H1 (cell line): ENCODE results near the gene EBF3. TPM values are rescaled to one million over a fixed set of nuclear protein-coding genes. Genes with fewer than 3 reads are reported as not detected.

Source experiments
- CHD1 ChIP-seq: IDR thresholded peaks from 2 replicates; pipeline ENCODE4 v1.6.1; 2012; ENCODE audit warnings: low read depth, low read length, improper control_type of control experiment
- EZH2 ChIP-seq: fragments of 200-600 bp; sonication (generic); IDR thresholded peaks from 2 replicates; pipeline ENCODE4 v1.7.1; 2012; ENCODE audit warnings: low read depth, mild to moderate bottlenecking, moderate library complexity, low read length, inconsistent platforms; ENCODE audit not compliant: severe bottlenecking
- SUZ12 ChIP-seq: fragments of 200-600 bp; sonication (generic); IDR thresholded peaks from 2 replicates; pipeline ENCODE4 v1.6.1; 2012; ENCODE audit warnings: mild to moderate bottlenecking, inconsistent platforms, low read length, moderate library complexity, mixed read lengths
- polyA plus RNA-seq, 7 experiments: library from polyadenylated mRNA; depleted of rRNA in 3 of 7; stranded (reverse) in 5 of 7; unstranded in 2 of 7; fragments of >200 nt in 5 of 7; fragments of 200-250 nt in 2 of 7; gene quantifications; 1 replicate in 5 of 7; 2 replicates in 1 of 7; 4 replicates in 1 of 7; pipeline versions ENCODE4 v1.2.1 to v1.2.3, GENCODE V29; 2011 to 2013; ENCODE audit warnings: missing spikeins in 2 of 7, mixed read lengths in 2 of 7
- total RNA-seq: library from RNA; stranded (reverse); fragmentation: NEBNext Ultra II Directional; extraction: Animal tissue kit (Norgen Biotek cat#: 25700); gene quantifications from 2 replicates; pipeline ENCODE4 v1.2.1, GENCODE V29; 2021

The EBF3 gene
- total and polyA plus RNA-seq, 2 of the 8 experiments (the other 6 are each of a cell fraction or from before 2014, with no cell fraction given), result 0.08 to 0.26 TPM

GRCh38 chr10:129861776-129862531, 102.1 kb downstream of the EBF3 start (continued):
- TF ChIP-seq SUZ12, result no peak
- TF ChIP-seq EZH2, result no peak
- no peak for TF ChIP-seq CHD1
- TF ChIP-seq, all 59 proteins: peak for 0
